NCI-H1436 (cell line): Measurements from ENCODE around the gene ZNF525.
"Not testable (repeated sequence)": the region's sequence is repeated elsewhere in the genome, so short reads cannot be mapped to it uniquely, and the experiment has no call there.

Source experiments
- DNase-seq: peaks from one replicate; lab custom pipeline; 2025; lab: John Stamatoyannopoulos, UW

Gene ZNF525

DNA sequence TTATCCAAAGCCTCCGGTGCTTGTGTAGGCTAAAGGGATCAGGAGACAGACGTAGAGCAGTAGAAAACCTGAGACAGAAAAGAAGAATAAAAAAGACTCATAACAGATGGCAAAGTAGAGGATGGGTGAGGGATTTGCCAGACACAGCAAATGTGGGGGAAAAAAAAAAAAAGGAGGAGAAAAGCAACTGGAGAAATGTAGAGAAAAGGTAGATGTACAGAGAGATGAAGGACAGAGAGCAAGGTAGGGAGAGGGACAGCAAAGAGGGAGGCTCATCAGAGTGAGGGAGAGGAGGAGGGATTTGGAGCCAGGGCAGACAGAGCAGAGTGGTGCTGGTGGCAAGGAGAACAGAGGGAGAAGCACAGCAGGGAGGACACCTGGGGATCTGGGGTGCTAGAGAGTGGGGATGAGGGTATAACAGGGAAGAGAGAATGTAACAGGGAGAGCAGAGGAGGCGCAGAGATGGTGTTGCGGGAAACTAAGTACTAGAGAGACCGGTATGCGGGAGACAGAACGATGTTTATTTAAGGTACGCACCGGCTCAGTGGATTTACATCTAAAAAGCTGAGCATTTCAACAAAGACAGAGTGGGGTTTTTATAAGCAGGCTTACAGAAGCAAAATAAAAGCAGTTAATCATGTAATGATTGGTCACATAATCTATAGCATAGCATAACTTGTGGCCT, 30.5 kb downstream of the ZNF525 start:
- not testable (repeated sequence) for DNase-seq

DNA sequence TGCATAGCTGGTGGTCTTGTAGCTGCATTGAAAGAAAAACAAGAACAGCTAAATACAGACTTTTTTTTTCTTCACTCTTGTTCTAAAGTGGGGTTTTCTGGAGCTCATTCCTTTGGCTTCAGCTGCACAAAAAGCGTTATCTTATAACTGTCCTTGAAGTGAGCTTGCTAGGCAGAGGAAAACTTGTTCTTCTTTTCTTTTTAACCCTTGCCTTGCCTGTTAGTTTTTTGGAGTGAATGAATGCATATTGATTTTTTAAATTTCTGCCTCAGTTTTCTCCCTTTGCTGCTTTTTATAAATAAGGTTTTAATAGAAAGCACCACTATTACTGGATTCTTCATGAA, 31.0 kb downstream of the ZNF525 start:
- DNase-seq: no peak

DNA sequence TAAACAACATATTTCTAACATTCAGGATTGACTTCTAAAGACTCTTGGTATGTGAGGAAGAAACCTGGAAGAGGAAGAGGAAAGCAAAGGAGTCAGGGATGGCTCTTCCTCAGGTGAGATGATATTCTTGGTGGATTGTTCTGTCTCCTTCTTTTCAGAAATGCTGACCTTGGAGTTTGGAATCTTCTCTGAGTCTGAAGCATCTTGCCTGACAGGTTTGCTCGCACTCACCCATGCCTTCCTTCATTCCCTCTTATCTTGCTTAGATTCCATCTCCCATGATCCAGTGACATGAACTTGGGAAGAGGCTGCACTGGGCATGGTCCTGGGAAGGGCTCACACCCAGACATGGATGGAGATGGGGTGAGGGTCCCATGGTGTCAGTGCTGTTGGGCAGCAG, 32.4 kb downstream of the ZNF525 start:
- not testable (repeated sequence) for DNase-seq

DNA sequence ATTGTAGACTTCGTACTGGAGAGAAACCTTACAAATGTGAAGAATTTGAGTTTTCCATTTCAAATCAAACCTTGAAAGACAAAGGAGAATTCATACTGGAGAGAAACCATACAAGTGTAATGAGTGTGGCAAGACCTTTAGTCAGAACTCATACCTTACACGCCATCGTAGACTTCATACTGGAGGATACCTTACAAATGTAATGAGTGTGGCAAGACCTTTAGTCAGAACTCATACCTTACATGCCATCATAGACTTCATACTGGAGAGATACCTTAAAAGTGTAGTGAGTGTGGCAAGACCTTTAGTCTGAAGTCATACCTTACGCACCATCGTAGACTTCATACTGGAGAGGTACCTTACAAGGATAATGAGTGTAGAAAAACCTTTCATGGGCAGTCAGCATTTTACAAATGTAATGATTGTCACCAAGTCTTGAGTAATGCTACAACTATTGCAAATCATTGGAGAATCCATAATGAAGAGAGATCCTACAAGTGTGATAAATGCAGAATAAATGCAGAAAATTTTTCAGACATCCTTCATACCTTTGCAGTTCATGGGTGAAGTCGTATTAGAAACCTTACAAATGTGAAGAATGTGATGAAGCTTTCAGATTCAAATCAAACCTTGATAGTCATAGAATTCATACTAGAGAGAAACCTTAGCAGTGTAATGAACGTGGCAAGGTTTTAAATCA, 44.1 kb downstream of the ZNF525 start:
- no peak for DNase-seq

DNA sequence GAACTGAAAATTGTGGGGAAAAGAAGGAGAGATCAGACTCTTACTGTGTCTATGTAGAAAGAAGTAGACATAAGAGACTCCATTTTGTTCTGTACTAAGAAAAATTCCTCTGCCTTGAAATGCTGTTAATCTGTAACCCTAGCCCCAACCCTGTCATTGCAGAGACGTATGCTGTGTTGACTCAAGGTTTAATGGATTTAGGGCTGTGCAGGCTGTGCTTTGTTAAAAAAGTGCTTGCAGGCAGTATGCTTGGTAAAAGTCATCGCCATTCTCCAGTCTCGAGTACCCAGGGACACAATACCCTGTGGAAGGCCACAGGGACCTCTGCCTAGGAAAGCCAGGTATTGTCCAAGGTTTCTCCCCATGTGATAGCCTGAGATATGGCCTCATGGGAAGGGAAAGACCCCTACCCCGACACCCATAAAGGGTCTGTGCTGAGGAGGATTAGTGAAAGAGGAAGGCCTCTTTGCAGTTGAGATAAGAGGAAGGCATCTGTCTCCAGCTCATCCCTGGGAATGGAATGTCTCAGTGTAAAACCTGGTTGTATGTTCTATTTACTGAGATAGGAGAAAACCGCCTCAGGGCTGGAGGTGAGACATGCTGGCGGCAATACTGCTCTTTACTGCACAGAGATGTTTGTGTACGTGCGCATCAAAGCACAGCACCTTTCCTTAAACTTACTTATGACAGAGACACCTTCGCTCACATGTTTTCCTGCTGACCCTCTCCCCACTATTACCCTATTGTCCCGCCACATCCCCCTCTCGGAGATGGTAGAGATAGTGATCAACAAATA, 55.2 kb downstream of the ZNF525 start:
- not testable (repeated sequence) for DNase-seq

DNA sequence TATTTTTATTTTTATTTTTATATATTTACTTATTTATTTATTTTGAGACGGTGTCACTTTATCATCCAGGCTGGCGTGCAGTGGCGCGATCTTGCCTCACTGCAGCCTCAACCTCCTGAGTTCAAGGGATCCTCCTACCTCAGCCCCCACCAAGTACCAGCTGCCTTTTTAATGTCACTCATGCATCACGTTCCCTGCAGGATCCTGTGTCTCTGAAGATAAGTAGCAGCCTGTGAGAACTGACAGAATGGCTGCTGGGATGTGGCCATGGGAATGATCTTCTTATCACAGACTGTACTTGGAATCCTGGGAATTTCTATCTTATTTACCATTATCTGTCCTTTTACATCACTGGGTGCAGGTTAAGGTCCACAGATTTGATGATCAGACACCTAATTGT, 57.0 kb downstream of the ZNF525 start:
- DNase-seq: no peak

DNA sequence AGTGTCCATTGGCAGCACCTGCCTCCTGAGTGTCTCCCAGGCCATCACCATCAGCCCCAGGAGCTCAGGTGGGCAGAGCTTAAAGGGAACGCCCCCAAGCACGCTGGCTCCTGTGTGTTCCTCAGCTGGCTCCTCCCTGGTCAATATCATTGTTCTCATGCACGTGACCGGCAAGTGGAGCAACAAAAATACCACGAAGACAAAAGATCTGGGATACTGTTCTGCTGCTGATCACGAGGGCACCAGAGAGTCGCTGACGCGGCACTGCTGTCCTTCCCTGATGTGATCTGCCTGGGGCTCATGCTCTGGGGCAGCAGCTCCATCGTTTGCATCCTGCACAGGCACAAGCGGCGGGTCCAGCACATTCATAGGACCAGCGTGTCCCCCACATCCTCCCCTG, 57.6 kb downstream of the ZNF525 start:
- DNase-seq: not testable (repeated sequence)

DNA sequence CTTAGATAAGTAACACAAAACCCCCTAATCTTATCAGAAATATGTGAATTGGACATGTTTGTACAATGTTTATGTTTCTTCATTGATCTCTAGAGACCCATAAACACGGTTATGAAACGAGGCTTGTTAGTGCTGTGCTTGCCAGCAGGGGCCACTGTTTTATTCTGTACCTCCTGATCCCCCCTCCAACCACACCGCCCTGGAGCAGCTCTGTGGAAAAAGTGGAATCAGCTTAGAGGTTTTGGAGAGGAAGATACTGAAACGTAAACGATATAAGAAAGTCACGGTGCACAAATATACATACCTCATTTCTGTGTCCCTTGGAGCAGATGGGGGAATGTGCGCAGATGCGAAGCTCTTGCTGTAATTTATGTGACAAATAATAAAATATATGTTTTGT, 58.2 kb downstream of the ZNF525 start:
- not testable (repeated sequence) for DNase-seq

DNA sequence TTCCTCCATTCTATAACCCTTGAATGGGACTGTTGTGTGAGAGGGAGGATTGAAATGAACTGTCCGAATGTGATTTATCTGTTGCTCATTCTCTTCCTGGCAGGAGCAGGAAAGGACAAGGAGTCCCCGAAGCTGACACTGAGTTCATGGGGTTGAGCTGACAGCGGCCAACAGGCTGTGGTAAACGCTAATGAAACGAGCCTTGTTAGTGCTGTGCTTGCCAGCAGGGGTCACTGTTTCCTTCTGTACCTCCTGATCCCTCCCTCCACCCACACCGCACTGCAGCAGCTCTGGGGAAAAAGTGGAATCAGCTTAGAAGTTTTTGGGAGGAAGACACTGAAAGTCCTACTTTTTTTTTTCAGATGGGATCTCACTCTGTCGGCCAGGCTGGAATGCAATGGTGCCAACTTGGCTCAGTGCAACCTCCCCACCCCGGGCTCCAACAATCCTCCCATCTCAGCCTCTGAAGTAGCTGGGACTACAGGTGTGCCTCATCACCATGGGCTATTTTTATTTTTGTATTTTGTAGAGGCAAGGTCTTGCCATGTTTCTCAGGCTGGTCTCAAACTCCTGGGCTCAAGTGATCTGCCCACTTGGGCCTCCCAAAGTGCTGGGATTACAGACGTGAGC, 59.6 kb downstream of the ZNF525 start:
- DNase-seq: peak; percentile 37

DNA sequence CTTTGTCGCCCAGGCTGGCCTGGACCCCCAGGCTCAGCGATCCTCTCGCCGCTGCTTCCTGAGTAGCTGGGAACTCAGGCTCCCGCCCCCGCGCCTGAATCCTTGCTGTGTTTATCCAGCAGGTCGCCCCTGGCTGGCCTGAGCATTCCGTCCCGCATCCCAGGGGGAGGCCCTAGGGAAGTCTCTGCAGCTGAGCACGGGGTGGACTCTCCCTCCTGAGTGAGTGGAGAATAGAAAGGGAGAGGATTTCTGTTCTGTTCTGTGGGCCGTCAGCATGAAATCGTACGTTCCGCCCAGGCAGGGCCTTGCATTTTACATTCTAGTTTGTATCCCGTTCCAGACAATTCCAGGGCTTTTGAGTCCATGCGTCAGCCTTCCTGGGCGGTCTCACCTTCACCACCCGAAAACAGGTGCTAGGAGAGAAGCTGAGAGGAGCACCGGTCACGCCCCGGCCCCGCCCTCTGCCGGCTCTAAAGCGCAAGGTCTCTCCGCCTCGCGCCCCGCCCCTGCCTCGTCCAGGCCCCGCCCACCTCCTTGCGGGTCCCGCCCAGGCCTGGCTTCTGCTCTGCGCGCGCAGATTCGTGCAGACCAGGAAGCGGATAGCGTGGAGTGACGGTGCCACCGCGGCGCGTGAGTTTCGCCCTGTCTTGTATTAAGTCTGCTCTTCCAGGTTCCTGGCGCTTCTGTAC, 66.0 kb downstream of the ZNF525 start, which contains the start of gene ZNF761:
TSS of gene ZNF761 (plus strand) at position 586 of the 689 bp plus-strand sequence. CDS start 15,285 bp downstream, outside the sequence.
- DNase-seq: peak; percentile 98

DNA sequence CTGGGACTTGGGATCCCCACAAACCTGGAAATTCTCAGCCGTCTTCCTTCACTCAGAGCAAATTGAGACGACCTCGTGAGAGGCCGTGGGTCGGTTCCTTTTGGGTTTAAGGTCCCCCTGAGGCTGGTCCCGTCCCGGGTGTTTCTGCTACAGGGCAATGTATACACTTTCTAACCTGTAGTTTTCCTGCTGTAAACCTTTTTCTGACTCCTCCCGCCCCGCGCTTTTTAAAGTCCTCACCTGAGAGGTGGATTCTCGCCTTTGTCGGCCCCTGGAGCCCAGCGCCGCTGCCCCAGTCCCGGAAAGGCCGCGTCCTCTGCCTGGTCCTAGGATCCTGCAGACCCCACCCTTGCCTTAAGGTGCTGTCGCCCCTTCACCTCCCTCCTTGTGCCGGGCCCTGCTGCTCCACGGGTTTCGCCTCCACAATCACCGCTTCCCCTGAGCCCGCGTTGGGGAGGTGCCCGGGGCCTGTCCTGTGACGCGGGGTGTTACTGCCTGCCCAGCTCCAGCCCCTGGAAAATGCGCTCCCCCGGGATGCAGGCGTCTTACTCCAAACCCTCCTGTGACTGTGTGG, 66.7 kb downstream of the ZNF525 start:
- no peak for DNase-seq
